ENCODE measurements around the gene TRMT5. TPM values are rescaled to one million over a fixed set of nuclear protein-coding genes. Genes with fewer than 3 reads are reported as not detected.

Gene TRMT5
- total RNA-seq, 1 experiment from 2014 or later = 16.3 TPM

DNA sequence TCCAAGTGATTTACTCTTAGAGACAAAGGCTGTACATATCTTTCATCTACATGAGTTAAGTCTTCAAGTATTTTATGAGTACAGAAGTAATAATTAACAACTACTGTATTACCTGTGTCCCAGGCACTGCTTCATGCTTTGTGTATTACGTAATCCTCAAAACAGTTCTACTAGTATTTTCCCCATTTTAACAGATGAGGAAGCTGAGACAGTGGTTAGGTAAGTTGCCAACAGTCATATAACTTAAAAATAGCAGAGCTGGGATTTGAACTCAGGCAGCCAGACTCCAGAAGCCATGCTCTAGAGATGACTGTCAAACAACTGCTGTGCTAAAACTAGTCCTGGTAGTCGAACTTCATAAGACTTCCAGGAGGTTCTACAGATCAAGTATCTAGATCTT, 10.7 kb downstream of the TRMT5 start:
- H3K27me3 Mint-ChIP-seq (ENCODE audit: insufficient read depth, unreplicated experiment) = no peaks in the 10 kb centered on the region
- Histone ChIP-seq H3K4me1 (peaks cover 4% of the 10 kb centered on the region; the same call in 1 of the 2 replicates), H3K4me3 (ENCODE audit: low read depth, low read length) (no peak overlapping the region), H3K36me3 (ENCODE audit: control insufficient read depth, insufficient read depth, low read length) (no peaks in the 10 kb centered on the region), H3K27me3 (replicated peaks; ENCODE audit: control insufficient read depth, insufficient read depth, low read length) (no peaks in the 10 kb centered on the region), H3K9me3 (no peaks in the 10 kb centered on the region)
- H3K27ac Mint-ChIP-seq (ENCODE audit: unreplicated experiment) = no peak overlapping the region
- H3K4me3 Mint-ChIP-seq (ENCODE audit: unreplicated experiment) = no peak overlapping the region
- TF ChIP-seq, protein P1, sequence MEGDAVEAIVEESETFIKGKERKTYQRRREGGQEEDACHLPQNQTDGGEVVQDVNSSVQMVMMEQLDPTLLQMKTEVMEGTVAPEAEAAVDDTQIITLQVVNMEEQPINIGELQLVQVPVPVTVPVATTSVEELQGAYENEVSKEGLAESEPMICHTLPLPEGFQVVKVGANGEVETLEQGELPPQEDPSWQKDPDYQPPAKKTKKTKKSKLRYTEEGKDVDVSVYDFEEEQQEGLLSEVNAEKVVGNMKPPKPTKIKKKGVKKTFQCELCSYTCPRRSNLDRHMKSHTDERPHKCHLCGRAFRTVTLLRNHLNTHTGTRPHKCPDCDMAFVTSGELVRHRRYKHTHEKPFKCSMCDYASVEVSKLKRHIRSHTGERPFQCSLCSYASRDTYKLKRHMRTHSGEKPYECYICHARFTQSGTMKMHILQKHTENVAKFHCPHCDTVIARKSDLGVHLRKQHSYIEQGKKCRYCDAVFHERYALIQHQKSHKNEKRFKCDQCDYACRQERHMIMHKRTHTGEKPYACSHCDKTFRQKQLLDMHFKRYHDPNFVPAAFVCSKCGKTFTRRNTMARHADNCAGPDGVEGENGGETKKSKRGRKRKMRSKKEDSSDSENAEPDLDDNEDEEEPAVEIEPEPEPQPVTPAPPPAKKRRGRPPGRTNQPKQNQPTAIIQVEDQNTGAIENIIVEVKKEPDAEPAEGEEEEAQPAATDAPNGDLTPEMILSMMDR (IDR thresholded peaks at IDR 0.05; ENCODE audit: insufficient read depth in 1 of 2, low read depth in 1 of 2, low read length in 1 of 2, severe bottlenecking in 1 of 2, unreplicated experiment in 1 of 2) = no peak
- intact Hi-C loops (cut with micrococcal nuclease; ENCODE audit: unreplicated experiment) = no loop called here
- no peaks in the 10 kb centered on the region for H3K4me1 Mint-ChIP-seq (ENCODE audit: low read depth, unreplicated experiment)
- H3K36me3 Mint-ChIP-seq (ENCODE audit: insufficient read depth, unreplicated experiment) = peaks cover 8% of the 10 kb centered on the region
- BruUV-seq (replicated peaks) = no TSS peak
- no peaks in the 10 kb centered on the region for H3K9me3 Mint-ChIP-seq (ENCODE audit: unreplicated experiment)
- DNase-seq = no peak
- CTCF ChIA-PET = no interaction called here
- POLR2A ChIA-PET = no interaction called here

DNA sequence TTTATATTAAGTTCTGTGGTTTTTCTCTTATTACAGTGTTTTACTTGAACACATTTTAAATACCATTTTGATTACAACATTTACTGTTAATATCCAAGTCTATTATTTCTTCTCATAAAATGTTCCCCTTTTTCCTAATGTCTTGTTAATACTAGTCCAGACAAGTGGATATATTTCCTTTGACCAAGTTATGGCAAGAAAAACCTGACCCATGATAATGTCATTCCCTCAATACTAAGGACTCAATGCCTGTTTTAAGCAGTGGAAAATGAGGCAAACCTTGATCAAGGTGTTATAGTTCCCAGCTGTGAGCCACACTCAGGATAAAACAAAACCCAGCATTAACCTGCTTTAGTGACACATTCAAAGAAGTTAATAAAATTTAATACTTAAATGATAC, 12.2 kb downstream of the TRMT5 start:
- TF ChIP-seq, protein P1 (IDR thresholded peaks at IDR 0.05; ENCODE audit: insufficient read depth in 1 of 2, low read depth in 1 of 2, low read length in 1 of 2, severe bottlenecking in 1 of 2, unreplicated experiment in 1 of 2) = no peak
- H3K4me1 ChIP-seq = peaks cover 13% of the 10 kb centered on the region
- intact Hi-C loops (cut with micrococcal nuclease; ENCODE audit: unreplicated experiment) = no loop called here
- ChIA-PET POLR2A (no interaction called here), CTCF (no interaction called here)
- H3K36me3 ChIP-seq (ENCODE audit: control insufficient read depth, insufficient read depth, low read length) = no peaks in the 10 kb centered on the region
- H3K9me3 ChIP-seq = no peaks in the 10 kb centered on the region
- DNase-seq = no peak
- Mint-ChIP-seq H3K4me3 (ENCODE audit: unreplicated experiment) (no peak overlapping the region), H3K9me3 (ENCODE audit: unreplicated experiment) (no peaks in the 10 kb centered on the region), H3K4me1 (ENCODE audit: low read depth, unreplicated experiment) (no peaks in the 10 kb centered on the region), H3K36me3 (ENCODE audit: insufficient read depth, unreplicated experiment) (peaks cover 8% of the 10 kb centered on the region), H3K27me3 (ENCODE audit: insufficient read depth, unreplicated experiment) (no peaks in the 10 kb centered on the region), H3K27ac (ENCODE audit: unreplicated experiment) (no peak overlapping the region)
- no peaks in the 10 kb centered on the region for H3K27me3 ChIP-seq (replicated peaks; ENCODE audit: control insufficient read depth, insufficient read depth, low read length)
- no TSS peak for BruUV-seq (replicated peaks)
- H3K4me3 ChIP-seq (ENCODE audit: low read depth, low read length) = no peak overlapping the region

GRCh38 chr14:60968099-60968498, 12.8 kb downstream of the TRMT5 start:
- H3K27ac Mint-ChIP-seq (ENCODE audit: unreplicated experiment) = no peak overlapping the region
- intact Hi-C loops (cut with micrococcal nuclease; ENCODE audit: unreplicated experiment) = no loop called here
- no TSS peak for BruUV-seq (replicated peaks)

More at GRCh38 chr14:60968099-60968498, 12.8 kb downstream of the TRMT5 start:
- ChIA-PET CTCF (no interaction called here), POLR2A (no interaction called here)
- no peaks in the 10 kb centered on the region for H3K4me1 Mint-ChIP-seq (ENCODE audit: low read depth, unreplicated experiment)
- peaks cover 7% of the 10 kb centered on the region for H3K36me3 Mint-ChIP-seq (ENCODE audit: insufficient read depth, unreplicated experiment)
- H3K4me1 ChIP-seq = peaks cover 17% of the 10 kb centered on the region
- no peak overlapping the region for H3K4me3 Mint-ChIP-seq (ENCODE audit: unreplicated experiment)
- H3K4me3 ChIP-seq (ENCODE audit: low read depth, low read length) = no peak overlapping the region
- H3K27me3 ChIP-seq (replicated peaks; ENCODE audit: control insufficient read depth, insufficient read depth, low read length) = no peaks in the 10 kb centered on the region
- H3K9me3 Mint-ChIP-seq (ENCODE audit: unreplicated experiment) = no peaks in the 10 kb centered on the region
- H3K36me3 ChIP-seq (ENCODE audit: control insufficient read depth, insufficient read depth, low read length) = no peaks in the 10 kb centered on the region
- TF ChIP-seq, protein P1 (IDR thresholded peaks at IDR 0.05; ENCODE audit: insufficient read depth in 1 of 2, low read depth in 1 of 2, low read length in 1 of 2, severe bottlenecking in 1 of 2, unreplicated experiment in 1 of 2) = no peak
- DNase-seq = no peak
- H3K9me3 ChIP-seq = no peaks in the 10 kb centered on the region
- no peaks in the 10 kb centered on the region for H3K27me3 Mint-ChIP-seq (ENCODE audit: insufficient read depth, unreplicated experiment)

Measured in Caco-2 (cell line).